GM19023 (cell line): ENCODE results near the gene ASS1.

Experiments
- ATAC-seq: cut with Tn5 transposase; IDR thresholded peaks from one replicate; pipeline ENCODE4 v1.9.1; 2021; ENCODE audit warnings: mild to moderate bottlenecking, moderate library complexity; ENCODE audit not compliant: unreplicated experiment

ASS1 gene

DNA sequence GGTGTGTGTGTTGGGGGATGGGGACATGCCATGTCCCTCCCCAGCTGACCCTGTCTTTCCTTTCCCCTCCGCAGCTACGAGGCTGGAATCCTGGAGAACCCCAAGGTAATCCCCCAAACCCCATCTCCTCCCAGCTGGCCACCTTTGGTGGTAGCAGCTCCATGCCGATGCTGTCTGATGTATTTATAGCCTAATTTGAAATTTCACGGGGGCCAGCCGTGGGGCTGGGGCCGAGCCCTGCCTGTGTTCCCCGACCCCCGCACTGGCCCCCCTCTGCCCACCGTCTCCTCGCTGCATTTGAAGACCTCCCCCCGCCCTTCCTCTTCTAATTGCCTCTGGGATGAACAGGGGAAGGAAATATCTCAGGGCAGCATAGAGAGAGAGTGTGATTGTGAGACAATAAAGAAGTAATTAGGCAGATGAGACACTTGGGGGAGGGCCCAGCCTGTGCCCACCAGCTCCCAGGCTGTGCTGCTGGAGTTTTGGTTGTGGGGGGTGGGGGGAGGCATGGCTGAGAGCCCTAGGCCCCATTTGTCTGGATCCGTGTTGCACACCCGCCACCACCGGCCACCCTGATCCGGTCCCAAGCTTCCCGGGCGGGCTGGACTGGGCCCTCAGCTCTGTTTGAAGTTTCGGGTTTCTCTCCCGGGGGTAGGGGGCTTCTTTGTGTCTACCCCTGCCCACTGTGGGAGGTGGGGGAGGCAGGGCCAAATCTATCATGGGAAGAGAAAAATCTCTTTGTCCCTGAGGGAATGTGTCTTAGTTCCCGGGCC is 26.8 kb downstream of the ASS1 start:
- ATAC-seq: no peak

DNA sequence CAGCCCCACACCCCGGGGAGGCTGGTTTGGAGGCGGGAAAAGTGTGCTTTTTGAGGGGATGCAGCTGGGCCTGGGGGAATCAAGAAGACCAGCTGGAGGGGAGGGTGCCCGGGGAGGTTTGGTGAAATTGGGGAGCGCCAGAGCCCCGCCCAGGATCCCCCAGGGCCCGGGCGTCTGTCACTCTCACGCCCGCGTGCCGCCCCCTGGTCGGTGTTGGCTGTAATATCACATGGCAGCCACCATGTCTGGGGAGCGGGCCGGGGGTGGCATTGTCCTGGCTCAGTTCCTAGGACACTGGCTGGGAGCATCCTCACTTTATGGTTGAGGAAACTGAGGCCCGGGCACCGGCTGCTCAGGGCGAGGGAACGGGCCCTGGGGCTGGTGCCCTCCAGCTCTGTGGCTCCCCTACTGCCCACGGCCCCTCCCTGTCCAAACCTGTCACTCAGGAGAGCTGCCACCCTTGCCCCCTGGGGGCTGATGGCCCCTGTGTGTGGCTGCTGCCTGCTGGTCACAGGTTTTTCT is 27.5 kb downstream of the ASS1 start:
- no peak for ATAC-seq

DNA sequence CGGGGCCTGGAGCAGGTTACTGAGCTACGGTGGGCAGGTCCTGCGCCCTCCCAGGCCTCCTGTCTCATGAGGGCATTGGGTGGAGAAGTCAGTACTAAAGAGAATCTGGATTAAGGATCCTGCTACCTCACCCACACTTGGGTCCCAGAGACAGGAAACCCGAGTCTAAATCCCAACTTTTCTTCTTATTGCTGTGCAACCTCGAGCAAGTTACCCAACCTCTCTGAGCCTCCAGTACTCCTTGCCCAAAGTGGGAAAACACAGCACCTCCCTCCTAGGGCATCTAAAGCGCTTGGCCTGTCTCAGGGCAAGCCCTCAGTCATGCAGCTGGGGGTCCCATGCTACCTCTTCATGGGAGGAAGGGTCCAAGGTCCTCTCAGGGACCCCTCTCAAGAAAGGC is 28.2 kb downstream of the ASS1 start:
- ATAC-seq: no peak

DNA sequence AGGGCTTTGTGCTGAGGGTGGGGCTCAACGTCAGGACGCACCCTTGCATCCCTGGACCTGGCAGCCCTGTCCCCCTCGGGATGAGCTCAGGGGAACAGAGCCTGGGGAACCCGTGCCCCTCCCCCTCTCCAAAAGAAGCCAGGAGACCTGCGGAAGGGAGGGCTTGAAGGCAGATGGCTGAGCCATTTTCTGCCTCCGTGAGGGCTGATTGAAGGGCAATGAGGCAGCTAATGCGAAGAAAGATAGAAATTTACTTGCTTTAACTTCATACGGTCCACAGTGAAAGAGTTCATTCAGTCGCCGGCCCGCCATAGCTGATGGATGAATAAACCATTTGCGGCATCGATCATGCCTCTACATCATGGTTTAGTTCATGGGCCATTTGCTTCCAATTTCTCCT is 28.8 kb downstream of the ASS1 start:
- ATAC-seq: no peak

DNA sequence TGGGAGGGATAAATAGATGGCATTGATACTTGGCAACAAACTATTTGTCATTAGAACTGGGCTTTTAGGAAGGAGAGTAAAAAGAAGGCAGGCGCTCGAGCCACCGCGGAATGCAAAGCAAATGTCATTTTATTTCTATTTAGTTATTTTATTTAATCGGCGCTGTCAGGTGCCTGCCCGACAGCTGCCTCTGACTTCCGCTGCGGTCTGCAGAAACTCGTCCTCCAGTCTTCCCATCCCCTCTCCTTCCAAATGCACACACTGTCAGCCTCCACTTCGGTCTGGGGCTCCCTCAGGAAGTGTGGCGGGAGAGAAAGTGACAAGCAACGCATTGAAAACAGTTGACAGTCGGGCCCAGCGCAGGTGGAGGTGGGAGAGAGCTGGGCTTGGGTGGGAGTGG is 29.3 kb downstream of the ASS1 start:
- no peak for ATAC-seq

DNA sequence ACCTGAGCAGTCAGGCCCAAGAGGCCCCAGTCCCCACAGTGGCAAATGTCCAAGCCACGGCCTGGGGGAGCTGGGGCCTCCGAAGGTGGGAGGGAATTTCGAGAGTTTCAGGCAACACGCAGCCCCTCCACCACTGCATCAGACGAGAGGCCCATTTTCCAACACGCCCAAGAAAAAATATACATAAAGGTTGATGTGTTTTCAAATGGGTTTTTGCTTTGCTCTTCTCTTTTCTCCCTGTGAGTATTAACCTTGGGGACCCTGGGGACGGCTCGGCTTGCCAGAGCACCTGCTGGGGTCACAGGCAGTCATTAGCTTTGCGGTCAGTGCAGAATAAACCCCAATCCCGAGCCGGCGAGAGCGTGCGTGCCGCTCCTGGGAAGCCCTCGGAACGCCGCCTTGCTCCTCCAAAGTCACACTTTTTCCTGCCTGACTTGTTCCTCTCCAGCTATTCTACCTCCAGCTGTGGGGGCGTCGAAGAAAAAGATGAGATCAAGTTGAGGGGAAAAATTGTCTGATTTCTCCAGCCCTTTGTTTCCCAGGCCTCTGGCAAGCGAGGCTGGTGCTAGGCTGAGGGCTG is 31.5 kb downstream of the ASS1 start:
- no peak for ATAC-seq

DNA sequence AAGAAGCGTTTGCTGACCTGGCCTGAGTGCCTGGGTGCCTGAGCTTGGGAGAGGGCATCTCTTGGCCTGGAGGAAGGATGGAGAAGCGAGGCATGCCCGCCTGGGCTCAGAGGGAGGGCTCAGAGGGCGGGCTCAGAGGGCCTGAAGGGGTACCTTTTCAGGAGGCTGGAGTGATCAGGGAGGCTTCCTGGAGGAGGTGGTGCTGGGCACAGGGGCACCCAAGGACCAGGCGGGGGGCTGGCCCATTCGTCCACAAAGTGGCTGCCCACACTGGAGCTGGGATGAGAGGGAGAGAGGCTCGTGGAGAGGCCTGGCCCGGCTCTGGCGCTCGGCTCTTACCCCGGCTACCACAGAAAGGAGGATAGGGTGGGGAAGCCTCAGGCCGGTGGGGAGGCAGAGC is 32.8 kb downstream of the ASS1 start:
- no peak for ATAC-seq

DNA sequence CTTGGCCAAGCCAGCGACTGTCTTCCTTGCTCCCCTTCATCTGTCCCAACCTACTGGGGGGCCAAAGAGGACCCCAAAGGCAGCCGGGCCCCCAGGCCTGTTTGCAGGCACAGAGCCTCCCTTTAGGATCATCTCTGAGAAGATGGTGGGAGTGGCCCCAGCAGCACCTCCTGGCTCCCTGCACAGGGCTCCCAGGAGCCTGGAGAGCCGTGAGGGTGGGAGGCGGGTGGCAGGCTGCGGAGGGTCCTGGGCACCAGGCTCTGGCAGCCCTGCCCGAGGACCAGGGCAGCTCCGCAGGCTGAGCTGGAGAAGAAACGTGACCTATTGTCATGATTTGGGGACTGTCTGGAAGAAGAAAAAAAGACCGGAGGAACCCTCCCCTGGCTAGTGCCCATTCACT is 33.4 kb downstream of the ASS1 start:
- ATAC-seq: no peak

DNA sequence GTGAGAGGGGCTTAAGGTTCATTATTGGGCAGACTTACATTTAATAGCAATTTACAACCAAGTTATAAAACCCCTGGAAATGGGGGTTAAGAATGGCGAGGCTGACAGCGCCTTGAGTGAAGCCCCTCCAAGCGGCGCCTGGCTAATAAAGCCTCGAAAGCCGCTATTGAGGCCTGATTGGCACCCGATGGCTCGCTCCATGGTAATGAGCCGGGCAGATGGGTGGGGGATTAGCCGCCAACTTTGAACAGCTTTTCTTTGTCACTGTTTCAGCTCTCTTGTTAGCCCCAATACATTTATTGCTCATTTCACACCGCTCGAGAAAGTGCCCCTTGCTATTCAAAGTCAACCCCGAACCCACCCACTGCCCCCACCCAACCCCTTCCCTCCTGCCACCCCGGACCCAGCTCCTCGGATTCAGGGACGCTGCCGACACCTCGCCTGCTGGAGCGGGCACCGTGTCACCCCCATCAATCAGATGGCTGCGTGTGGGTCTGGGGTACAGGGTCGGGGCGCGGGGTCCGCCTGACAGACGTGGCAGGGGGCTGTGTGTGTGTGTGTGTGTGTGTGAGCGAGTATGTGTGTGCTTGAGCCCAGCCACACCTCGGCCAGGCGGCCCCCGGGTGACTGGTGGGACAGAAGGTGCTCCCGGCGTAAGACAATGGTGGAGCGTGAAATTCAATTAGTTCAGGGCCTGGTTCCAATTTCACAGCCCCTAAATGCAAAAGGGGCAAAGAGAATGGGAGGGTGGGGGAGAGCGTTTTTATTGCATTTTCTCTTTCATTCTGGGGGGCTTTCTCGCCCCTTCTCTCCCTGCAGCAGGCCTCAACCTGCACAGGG is 34.2 kb downstream of the ASS1 start:
- ATAC-seq: no peak

DNA sequence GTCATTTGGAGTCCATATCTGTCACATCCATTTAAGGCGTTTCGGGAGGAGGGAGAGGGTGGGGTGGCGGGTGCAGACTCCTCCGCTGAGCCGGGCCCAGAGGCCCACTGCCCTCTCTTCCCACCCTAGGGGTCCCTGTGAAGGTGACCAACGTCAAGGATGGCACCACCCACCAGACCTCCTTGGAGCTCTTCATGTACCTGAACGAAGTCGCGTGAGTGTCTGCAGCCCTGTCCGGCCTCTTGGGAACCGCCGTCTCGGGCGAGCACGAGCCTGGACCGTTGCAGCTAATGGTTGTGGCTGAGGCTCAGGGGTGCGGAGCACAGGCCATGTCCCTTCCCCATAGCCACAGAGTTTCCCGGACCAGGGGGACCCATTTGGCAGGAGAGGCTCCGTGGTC is 34.8 kb downstream of the ASS1 start:
- ATAC-seq: no peak

DNA sequence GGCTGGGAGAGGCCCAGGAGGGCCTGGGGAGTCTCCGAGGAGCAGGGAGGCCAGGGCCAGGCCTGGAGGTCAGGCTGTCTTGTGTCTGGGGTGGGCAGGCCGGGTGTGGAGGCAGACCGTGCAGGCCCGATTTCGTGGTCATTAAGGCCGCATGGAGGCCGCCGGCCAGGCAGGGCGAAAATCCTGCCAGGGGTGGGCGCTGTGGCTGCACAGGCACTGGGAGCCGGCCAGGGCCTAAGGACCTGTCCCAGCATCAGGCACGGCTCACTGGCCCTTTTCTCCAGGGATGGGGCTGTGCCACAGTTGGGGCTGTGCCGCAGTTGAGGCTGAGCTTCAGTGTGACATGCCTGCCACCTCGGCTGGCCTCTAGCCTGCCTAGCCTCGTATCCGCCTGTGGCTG is 35.9 kb downstream of the ASS1 start:
- ATAC-seq: no peak

DNA sequence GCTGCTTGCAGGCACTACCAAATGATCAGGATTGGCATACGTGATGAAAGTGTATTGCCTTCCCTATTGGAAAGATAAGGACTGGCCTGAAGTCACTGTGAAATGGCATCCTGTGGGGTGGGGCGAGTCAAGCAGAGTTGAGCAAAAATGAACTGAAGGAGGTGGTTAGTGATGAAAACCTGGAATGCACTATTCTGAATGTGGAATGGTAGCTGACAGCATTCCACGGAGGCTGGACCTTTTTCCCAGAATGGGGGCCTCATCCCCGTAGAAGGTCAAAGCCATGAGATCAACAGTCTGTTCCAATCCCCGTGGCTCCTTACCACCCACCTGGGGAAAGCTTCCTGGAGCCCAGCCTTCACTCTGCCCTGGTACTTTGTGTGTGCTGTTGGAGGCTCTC is 37.7 kb downstream of the ASS1 start:
- ATAC-seq: no peak

DNA sequence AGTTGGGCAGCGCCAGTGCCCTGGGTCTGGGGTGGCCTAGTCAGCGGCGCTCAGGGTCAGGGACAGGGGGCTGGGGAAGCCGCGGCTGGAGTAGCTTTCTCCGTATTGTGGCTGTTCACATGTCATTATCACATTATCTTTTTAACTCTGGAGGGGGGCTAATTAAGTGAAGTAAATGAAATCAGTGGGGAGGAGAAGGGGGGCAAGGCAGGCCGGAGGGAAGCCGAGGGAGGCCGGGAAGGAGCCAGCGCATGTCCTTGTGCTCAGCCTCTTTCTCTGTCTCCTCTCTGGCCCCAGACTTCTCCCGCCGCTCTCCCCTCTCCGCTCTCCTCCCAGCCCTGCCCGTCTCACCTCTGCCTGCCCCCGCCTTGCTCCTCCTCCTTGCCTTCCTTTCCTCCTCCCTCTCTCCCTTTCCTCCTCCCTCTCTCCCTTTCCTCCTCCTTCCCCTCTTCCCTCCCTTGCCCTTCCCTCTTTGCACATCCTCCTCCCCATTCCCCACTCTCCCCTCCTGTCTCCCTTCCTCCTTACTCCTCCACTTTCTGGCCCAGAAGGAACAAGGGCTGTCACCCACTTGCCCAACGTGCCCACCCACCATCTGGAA is 38.7 kb downstream of the ASS1 start:
- ATAC-seq: no peak

DNA sequence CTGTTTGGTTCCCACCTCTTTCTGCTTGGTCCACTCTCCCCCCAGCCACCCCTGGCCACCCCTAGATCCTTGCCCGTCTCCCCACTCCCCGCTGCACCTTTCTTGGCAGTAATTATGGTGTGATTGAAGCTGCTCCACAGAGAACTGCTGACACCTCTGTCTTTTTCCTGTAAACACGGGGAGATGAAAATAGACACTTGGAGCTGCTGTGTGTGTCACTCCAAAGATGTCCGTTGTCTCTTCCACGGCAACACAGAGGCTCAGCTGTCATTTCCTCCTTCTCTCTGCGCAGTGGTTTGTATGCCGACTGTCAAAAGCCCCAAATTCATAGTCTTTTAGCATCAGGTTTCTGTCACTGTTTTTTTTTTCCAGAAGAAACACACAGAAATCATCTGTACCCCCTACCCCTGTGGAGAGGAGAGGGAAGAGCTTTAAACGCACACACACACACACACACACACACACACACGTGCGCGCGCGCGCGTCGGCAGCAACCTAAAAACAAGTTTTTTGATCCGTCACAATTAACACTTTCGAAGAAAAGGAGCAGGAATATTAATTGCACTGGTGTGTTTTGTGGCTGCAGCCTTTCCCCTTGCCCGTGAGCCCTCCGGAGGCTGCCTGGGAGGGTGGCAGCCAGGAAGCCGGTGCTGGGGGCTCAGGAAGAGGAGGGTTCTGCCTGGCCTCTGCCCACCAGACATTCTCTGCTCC is 39.8 kb downstream of the ASS1 start:
- no peak for ATAC-seq

DNA sequence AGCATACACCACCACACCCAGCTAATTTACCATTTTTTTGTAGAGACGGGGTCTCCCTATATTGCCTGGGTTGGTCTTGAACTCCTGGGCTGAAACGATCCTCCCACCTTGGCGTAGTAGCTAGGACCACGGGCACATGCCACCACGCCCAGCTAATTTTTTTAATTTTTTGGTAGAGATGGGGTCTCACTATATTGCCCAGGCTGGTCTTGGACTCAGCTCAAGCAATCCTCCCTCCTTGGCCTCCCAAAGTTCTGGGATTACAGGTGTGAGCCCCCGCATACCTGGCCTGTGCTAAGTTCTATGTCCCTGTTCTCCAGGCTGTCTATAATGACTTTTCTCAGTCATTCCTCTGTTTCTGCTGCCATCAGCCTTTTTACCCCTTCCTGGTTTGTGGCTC is 41.3 kb downstream of the ASS1 start:
- no peak for ATAC-seq

DNA sequence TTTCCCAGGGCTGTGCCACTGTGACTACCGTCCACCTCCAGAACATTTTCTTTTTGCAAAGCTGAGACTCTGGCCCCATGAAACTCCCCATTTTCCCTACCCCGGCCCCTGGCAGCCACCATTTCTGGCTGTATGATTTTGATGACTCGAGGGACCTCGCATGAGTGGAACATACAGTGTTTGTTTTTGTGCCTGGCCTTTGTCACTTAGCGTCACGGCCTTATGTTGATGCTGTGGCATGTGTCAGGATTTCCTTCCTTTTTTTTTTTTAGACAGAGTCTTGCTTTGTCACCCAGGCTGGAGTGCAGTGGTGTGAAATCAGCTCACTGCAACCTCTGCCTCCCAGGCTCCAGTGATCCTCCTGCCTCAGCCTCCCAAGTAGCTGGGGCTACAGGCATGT is 42.7 kb downstream of the ASS1 start:
- ATAC-seq: no peak

DNA sequence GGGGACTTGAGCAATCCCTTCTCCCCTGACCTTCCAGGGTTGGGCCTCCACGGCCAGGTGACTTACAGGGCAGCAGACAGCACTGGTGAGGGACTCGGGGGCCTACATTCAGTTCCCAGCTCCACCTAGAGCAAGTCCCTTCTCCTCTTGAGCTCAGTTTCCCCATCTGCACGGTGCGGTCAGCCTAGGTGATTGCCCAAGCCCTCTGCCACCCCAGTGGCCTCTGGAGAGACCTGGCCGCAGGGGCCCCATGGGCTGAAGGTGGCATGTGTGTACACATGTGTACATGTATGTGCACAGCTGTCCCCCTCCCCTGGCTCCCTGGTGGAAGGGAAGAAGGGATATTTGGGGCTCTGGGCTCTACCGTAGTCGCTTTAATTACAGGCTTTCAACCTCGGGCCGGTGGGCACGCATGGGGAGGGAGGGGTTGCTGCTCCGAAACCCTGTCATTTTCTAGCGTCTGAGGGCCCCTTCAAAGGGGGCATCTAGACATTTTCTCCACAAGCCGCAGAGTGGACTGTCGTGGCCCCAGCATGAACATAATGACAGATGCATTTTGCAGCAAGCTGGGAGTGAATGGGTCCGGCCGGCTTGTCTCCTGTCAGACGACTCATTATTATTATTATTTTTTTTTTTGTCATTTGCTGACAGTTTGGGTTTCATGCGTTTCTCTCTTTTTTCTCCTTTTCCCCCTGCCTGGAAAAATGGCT is 44.0 kb downstream of the ASS1 start:
- ATAC-seq: no peak

DNA sequence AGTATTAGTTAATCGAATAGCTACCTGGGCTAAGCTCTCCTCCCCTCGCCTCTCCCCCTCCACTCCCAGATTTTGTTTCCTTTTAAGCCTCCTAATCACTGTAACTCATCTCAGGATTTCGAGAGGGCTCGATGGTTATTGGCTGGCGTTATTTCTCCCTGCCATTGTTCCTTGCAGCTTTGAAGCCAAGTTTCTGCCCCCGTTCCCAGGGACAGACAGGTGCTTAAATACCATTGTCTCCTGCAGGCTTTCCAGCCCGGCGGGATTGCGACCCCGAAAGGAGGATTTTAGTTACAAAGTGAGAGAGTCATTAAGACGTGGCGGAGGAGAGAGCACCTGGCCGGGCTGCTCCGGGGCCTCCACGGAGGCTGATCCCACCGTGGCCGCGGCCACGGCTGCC is 46.2 kb downstream of the ASS1 start:
- ATAC-seq: no peak

DNA sequence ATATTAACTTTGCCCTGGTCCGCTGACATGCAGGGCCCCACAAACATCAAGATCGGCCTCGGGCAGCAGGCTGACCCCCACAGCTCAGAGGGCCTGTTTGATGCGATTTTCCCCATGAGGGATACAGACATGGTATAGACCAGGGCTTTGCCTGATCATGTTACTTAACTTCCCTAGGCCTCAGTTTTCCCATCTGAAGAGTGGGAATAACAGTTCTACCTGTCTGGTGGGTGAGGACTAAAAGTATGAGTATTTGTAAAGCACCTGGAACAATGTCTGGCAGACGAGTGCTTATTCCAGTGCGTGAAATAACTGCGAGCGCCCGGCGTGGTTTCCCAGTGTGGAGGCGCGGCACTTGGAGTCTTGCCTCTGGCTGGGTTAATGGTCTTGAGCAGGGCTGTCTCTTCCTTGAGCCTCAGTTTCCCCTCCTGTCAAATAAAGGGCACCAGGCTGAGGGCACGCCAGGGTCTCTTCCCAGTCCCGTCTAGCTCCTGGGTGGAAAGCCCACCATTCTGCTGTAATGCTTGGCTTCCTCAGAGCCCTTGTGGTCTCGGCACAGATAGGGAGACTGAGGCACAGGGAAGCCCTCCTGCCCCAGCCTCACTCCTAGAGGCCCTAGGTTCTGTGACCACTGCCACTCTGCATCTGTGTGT is 47.2 kb downstream of the ASS1 start:
- ATAC-seq: no peak

DNA sequence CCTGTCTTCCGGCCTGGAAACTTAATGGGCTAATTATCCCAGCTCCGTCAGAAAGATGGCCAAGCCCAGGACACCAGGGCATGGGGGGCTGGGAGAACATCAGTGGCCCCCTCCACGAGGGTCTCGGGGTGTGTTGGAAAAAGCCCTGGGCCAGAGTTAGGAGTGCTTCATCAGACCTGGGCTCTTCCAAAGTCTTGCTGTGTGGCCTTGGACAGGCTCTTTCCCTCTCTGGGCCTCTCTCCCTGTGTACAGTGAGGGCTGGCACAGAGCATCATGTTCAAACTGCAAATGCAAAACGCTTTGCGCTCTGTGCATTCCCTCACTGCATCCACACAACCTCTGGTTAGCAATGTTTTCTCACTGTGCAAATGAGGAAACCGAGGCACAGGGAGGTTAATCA is 48.3 kb downstream of the ASS1 start:
- no peak for ATAC-seq
